GM10266 (cell line): Measurements from ENCODE around the gene KIF6.

Source experiments
- DNase-seq: peaks from one replicate; pipeline ENCODE4 v3.0.0; 2012; ENCODE audit errors: extremely low spot score
- TF ChIP-seq, protein P1 (sequence below): IDR thresholded peaks from 2 replicates; pipeline ENCODE4 v1.5.1; 2012; ENCODE audit warnings: mild to moderate bottlenecking, low read depth; ENCODE audit not compliant: control insufficient read depth, insufficient read depth; ENCODE audit errors: missing control alignments

Gene KIF6

DNA sequence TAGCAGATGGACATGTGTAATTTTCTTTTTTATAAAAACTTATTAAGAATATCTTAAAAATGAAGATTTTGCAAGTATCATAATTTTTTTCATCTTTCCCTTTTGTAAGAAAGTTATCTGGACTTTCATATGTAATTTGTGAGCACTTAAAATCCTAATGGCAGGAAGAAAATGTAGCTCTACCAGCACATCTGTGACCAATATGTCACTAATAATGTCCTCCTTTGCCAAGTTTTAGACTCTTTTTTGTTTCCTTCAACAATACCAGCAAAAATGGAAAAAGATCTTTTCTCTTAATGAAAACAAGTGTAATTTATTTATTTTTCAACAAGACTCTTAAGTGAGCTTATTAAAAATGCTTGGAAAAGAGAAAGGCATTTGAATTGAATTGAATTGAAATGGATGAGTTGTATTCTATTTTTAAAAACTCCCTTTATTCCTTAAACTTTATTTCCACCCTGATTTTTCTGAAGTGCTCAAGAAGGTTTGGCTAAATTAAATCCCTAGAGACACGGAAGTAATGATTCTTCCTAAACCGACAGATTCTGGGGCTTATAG is 110.7 kb downstream of the KIF6 start:
- TF ChIP-seq, protein P1, sequence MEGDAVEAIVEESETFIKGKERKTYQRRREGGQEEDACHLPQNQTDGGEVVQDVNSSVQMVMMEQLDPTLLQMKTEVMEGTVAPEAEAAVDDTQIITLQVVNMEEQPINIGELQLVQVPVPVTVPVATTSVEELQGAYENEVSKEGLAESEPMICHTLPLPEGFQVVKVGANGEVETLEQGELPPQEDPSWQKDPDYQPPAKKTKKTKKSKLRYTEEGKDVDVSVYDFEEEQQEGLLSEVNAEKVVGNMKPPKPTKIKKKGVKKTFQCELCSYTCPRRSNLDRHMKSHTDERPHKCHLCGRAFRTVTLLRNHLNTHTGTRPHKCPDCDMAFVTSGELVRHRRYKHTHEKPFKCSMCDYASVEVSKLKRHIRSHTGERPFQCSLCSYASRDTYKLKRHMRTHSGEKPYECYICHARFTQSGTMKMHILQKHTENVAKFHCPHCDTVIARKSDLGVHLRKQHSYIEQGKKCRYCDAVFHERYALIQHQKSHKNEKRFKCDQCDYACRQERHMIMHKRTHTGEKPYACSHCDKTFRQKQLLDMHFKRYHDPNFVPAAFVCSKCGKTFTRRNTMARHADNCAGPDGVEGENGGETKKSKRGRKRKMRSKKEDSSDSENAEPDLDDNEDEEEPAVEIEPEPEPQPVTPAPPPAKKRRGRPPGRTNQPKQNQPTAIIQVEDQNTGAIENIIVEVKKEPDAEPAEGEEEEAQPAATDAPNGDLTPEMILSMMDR, result no peak

DNA sequence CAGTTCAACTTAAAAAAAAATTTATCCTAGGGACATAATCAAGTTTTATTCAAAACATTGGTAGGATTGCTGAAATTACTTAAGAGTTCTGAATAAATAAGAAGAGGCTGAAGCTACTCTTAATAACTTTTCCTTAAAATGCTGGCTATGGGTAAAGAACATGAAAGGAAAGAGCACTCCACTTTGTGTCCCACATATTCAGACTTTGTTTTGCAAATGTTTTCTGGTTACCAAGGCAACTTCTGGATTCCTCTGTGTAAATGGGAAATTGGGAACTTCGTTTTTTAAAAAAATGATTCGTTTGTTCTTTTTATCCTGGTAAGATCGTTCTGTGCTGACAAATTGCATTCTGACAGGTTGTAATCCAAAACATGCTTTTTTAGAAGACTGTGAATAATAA is 115.0 kb downstream of the KIF6 start:
- TF ChIP-seq, protein P1, result no peak
- DNase-seq, result no peak

More for the DNA sequence above, 110.7 kb downstream of the KIF6 start:
- no peak for DNase-seq

DNA sequence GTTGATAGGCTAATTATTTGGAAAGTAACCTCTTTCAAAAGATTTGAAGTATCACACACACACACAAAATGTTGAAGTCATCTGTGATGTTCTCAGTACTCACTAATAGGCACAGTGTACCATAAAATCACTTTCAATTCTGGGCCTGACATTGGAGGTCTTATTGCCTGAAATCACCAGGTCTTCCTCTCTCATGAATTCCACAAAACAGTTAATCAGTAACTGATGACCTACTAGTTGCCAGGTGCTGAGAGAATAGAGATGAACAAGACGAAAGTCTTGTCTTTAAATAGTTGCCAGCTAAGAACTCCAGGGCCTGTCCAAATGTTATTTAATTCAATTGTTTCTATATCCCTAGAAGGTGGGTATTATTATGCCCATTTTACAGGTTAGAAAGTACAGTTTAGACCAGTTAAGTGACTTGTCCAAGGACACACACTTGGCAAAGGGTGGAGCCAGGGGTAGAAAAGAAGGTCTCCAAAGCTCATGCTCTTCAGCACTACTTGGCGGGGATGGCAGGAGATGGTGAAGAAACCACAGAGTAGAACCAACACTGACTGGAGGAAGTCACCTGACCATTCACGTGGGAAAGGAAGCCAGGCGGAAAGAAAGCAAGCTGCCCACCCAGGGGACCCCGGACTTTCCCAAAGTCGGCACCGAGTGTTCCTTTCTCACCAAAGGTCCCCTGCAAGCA is 116.4 kb downstream of the KIF6 start:
- TF ChIP-seq, protein P1, result no peak

DNA sequence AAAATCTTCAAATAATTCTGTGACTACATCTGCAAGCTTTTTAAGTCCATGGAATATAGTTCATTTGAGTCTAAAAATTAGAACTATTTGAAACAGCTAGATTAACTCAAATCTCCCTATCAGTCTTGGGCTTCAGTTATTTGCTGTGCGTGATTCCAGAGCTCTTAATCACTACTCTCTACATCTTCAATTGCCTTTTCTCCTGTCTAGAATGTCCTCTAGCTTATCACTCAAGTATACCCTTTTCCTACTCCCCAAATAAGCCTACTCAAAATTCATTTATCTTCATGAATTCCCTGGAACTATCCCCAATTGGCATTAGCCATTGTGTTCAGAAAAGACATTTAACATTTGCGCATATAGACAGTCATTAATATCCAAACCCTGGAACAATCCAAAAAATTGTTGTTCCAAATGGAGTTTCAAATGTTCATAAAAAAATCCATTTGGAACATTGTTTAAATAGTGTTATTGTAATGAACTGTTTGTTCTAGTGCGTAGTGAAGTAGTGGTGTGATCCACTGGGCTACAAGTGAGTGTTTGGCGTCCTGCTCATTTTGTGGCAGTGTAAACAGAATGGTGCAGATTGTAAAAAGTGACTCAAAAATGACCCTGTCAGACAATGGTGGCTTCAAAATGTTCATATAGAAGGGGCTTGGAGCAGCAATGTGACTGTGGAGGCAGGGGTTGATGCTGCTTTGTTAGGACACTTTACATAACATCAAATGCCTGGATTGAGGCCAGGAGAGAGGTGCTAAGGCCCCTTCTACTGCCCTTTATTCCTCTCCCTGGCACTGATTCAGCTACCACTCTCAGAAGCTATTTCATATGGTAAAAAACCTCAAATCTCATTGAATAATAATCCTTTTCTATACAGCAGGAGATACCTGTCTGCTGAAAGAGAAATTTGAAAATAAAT is 122.3 kb downstream of the KIF6 start:
- TF ChIP-seq, protein P1, result no peak
- no peak for DNase-seq

More for the DNA sequence above, 116.4 kb downstream of the KIF6 start:
- no peak for DNase-seq

DNA sequence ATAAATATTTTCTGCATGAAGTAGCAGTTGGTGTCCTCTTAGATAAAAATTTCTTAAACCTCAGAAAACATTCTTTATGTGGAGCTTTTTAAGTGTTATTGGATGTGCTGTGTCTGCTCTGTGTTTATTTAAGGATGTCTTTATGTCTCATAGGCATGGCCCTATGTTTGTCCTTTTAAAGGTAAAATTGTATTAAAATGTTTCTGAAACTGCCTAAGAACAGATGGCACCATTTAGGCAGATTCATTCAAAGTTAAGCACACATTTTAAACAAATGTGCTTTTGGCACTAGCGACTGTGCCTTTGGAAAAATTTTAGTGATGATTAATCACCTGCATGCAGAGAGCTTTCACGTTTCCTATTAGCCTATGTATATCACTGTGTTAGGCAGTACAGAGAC is 125.2 kb downstream of the KIF6 start:
- TF ChIP-seq, protein P1, result no peak
- DNase-seq, result no peak

DNA sequence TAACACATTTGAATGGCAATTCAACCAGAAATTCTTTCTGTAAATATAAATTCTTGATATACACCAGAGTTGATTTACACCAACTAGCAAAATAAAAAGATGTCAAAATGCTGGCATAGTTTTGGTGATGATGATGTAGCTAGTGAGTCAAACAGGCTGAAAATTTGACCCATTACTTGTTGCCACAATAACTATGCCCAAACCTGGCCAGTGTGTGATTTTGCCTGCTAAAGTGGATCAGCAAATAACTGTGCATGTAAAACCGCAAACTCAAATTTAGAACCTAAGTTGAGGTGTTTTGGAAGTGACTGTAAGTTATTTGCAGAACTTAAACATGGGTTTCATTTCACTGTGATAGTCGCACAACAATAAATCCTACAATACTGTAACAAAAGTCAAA is 125.9 kb downstream of the KIF6 start:
- TF ChIP-seq, protein P1, result no peak
- DNase-seq, result no peak
